ENCODE measurements around the gene FUOM.

DNA sequence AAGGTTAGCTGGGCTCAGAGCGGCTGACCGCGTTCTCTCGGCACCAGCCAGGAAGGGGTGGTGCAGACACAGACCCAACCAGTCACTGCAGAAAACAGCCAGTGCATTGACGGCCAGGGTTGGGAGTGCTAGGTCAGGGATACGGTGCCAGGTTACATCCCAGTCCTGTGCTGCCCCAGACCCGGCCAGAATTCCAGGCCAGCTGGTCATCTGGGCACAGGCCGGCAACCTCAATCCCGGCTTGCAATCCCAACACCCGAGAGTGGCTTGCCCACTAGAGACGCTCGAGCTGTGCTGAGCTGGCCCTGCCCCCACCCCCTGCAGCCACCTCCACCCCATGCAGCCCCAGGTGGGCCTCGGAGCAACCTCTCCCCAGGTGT, 6.9 kb downstream of the FUOM start:
- TF ChIP-seq ZNF384 (IDR thresholded peaks at IDR 0.05) (no peak), L3MBTL2 (conservative IDR thresholded peaks at IDR 0.05) (no peak), NFRKB (IDR thresholded peaks at IDR 0.05) (no peak), FOXK2 (IDR thresholded peaks at IDR 0.05) (no peak), SP1 (IDR thresholded peaks at IDR 0.05) (no peak), SUZ12 (IDR thresholded peaks at IDR 0.05) (no peak), FOXA1 (IDR thresholded peaks at IDR 0.05) (no peak)
